AG09309 (cell line): ENCODE data around the gene SELENOP.

Source experiments
- DNase-seq: peaks from one replicate; pipeline ENCODE4 v3.0.0-alpha.2; 2010; ENCODE audit warnings: low read depth
- H3K4me3 ChIP-seq: 2 replicates; pipeline ENCODE4 v1.5.1; 2011; ENCODE audit warnings: mild to moderate bottlenecking, low read depth, low read length, moderate library complexity; ENCODE audit not compliant: control insufficient read depth
- TF ChIP-seq, protein P1 (sequence below): IDR thresholded peaks from 2 replicates; pipeline ENCODE4 v1.5.1; 2011; ENCODE audit warnings: mild to moderate bottlenecking, low read depth, low read length, inconsistent platforms; ENCODE audit not compliant: insufficient read depth, control insufficient read depth; ENCODE audit errors: missing control alignments

Gene SELENOP

DNA sequence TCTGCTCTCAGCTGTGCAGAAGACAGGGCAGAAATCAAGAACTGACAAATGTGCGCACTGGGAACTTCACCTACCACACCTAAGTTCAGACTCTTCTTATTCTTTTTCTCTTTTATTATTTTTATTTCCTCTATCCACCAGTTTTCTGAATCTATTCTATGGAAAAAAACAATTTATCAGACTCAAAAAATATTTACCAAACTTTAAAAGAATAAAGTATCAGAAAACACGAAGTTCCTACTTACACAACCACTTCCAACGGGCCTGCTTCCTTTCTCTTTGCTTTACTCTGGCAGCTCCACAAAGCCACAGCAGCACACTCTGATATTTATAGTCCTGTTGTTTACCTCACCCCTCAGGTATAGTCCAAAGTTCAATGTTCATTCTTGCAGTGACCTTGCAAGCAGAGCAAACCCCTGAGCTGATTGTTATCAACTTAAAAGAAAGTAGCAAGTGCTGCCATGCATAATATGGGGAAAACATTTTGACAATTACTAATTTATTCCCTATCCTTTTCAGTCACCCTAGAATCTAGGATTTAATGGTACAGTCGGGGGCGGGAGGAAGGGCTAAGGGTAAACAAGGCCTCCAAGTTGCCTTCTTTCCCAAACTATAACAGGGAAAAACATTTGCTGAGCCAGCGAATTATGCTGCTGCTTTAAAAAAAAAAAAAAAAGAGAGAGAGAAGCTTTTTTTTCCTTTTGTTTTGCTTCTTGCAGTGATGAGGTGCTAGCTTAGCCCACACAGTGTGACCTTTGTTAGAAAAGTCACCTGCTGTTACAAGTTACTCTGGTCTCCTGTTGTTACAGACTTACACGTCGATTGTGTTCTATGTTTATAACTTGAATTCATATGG lies at the start of gene SELENOP:
SELENOP (minus strand) TSS at position 302 of the 856 bp plus-strand sequence. CDS start 3,539 bp downstream, outside the sequence.
- no peak within 1 kb of the TSS for H3K4me3 ChIP-seq
- TF ChIP-seq, protein P1, sequence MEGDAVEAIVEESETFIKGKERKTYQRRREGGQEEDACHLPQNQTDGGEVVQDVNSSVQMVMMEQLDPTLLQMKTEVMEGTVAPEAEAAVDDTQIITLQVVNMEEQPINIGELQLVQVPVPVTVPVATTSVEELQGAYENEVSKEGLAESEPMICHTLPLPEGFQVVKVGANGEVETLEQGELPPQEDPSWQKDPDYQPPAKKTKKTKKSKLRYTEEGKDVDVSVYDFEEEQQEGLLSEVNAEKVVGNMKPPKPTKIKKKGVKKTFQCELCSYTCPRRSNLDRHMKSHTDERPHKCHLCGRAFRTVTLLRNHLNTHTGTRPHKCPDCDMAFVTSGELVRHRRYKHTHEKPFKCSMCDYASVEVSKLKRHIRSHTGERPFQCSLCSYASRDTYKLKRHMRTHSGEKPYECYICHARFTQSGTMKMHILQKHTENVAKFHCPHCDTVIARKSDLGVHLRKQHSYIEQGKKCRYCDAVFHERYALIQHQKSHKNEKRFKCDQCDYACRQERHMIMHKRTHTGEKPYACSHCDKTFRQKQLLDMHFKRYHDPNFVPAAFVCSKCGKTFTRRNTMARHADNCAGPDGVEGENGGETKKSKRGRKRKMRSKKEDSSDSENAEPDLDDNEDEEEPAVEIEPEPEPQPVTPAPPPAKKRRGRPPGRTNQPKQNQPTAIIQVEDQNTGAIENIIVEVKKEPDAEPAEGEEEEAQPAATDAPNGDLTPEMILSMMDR, result no peak
- no peak for DNase-seq

- no peak overlapping the region for H3K4me3 ChIP-seq
- TF ChIP-seq, protein P1, result no peak
- DNase-seq, result no peak
These were observed 47.0 kb upstream of the SELENOP start for GRCh38 chr5:42858687-42859086.

DNA sequence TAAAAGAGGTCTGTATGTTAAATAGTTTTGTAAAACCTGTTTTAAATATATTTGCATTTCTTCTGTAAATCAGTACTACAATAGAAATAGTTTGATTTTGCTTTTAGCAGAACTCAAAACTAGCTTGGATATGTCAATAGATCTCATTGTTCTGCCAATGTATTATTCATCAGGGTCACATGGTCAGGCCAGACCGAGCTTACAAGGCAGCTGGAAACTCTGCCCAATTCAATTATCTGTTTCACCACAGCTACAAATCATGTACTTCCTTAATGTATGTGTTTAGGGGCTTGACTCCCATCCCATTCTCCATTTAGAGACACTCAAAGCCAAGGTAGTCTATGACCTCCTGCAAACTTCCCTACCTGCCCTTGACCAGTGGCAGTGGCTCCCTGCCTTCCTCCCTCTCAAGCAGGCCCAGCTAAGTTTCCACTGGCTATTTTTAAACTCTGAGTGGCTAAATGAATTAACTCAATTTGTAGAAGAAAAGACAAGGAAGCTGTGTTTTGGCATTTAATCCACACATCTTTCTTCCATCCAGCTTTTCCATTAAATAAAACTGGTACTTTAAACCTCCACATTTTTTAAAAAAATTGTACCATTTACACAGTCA lies 46.4 kb upstream of the SELENOP start:
- TF ChIP-seq, protein P1, result no peak
- no peak for DNase-seq
- H3K4me3 ChIP-seq, result no peak overlapping the region

- no peak overlapping the region for H3K4me3 ChIP-seq
- DNase-seq, result no peak
- TF ChIP-seq, protein P1, result no peak
These were observed 44.1 kb upstream of the SELENOP start for GRCh38 chr5:42855811-42856210.

- TF ChIP-seq, protein P1, result no peak
- DNase-seq, result no peak
- no peak overlapping the region for H3K4me3 ChIP-seq
These were observed 43.7 kb upstream of the SELENOP start for GRCh38 chr5:42855386-42855785.

DNA sequence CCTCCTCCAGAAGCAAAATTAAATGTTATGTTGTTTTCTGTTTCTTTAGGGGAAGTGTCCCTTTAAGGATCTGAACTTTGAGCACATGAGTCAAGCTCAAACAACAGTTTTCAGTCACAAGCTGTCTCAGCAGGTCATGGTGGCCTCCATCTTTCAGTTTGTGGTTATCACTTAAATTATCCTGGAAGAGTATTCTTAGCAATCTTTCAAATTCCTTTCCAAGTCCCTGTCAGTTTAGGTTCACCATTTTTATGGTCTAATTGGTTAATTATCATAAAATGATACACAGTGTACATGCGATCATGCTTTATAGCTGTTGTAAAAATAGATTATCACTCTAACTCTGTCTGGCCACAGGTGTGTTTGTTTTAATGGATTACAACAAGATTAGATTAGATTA lies 43.1 kb upstream of the SELENOP start:
- no peak for DNase-seq
- TF ChIP-seq, protein P1, result no peak
- no peak overlapping the region for H3K4me3 ChIP-seq
